Tibial nerve (tissue), 4 donors: Measurements from ENCODE around the gene TLX2.

Source experiments
- CTCF ChIP-seq, 5 experiments: fragments of 200-600 bp in 3 of 5; fragments of 450-650 bp in 2 of 5; sonication (generic) in 3 of 5; IDR thresholded peaks; one replicate each; pipeline ENCODE4 v1.5.1; 2016 to 2019; ENCODE audit warnings: antibody characterized with exemption in 5 of 5, mild to moderate bottlenecking in 3 of 5, moderate library complexity in 2 of 5
- EP300 ChIP-seq, 2 donors: sonication (generic); formaldehyde crosslinking; IDR thresholded peaks; one replicate each; pipeline ENCODE4 v1.6.1; 2017; ENCODE audit warnings: antibody characterized with exemption in 2 of 2, mild to moderate bottlenecking in 1 of 2
- POLR2A ChIP-seq, 2 donors: fragments of 450-650 bp; IDR thresholded peaks; one replicate each; pipeline ENCODE4 v1.6.1; 2017; ENCODE audit warnings: antibody characterized with exemption in 2 of 2, mild to moderate bottlenecking in 2 of 2, moderate library complexity in 2 of 2

- TF ChIP-seq EP300 (IDR thresholded peaks at IDR 0.05) (no peak), CTCF (IDR thresholded peaks at IDR 0.05) (no peak), POLR2A (IDR thresholded peaks at IDR 0.05) (no peak)
Observed at GRCh38 chr2:74491648-74492544, 22.4 kb upstream of the TLX2 start.
